GM12892 (cell line): ENCODE data around the gene CRMP1.

Experiments
- DNase-seq: peaks from one replicate; pipeline ENCODE4 v3.0.0; 2011; ENCODE audit not compliant: insufficient read length
- FAIRE-seq: peaks from 2 replicates; lab custom pipeline; 2011; peaks lifted over from hg19 to GRCh38; lab: Jason Lieb, UNC
- POLR2A ChIP-seq: IDR thresholded peaks from 2 replicates; pipeline ENCODE4 v1.6.1; 2011; ENCODE audit warnings: low read depth, low read length, control low read depth
- POLR2AphosphoS5 ChIP-seq: IDR thresholded peaks from 2 replicates; pipeline ENCODE4 v1.6.1; 2011; ENCODE audit warnings: low read depth, low read length, control low read depth
- TAF1 ChIP-seq: IDR thresholded peaks from 2 replicates; pipeline ENCODE4 v1.6.1; 2011; ENCODE audit warnings: low read depth, mild to moderate bottlenecking, control low read depth, low read length, borderline replicate concordance

CRMP1 gene

DNA sequence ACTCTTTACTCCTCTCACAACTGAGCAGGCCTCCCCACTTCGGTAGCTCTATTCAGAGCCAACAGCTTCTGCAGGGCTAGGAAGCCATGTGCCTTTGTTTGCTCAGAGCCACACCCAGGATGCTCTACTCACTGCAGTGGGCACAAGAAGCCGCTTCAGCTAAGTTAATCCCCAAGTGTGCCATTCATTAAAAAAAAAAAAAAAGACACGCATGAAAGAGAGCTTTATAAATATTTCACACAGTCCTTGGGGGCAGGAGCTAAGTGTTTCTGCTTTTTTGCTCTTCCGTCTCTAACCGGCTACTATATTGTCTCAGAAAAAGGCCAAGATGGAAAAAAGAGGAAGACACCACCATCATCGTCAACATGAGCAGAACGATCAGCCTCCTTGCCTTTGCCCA, 8.1 kb downstream of the CRMP1 start:
- DNase-seq (no peak), FAIRE-seq (no peak)
- TF ChIP-seq POLR2AphosphoS5, result no peak
- TF ChIP-seq POLR2A, result no peak
- no peak for TF ChIP-seq TAF1

DNA sequence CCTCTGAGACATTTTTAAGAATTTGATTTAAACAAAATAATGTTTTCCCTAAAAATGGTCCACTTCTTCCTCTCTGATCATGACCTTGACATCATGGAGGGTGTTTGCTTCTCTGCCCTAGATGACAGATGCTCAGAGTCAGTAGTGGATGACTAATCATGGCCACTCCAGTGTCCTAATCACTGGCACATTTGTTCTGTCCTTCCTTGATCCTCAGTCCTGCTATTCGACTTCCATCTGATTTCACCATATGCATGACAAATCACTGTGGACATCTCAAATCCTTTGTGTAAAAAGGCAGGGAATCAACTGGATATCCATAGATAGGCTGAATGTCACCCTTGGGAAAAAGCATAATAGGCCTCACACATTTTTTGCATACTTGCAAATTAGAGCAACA, 9.0 kb downstream of the CRMP1 start:
- DNase-seq (no peak), FAIRE-seq (no peak)
- TF ChIP-seq POLR2A (no peak), POLR2AphosphoS5 (no peak), TAF1 (no peak)

DNA sequence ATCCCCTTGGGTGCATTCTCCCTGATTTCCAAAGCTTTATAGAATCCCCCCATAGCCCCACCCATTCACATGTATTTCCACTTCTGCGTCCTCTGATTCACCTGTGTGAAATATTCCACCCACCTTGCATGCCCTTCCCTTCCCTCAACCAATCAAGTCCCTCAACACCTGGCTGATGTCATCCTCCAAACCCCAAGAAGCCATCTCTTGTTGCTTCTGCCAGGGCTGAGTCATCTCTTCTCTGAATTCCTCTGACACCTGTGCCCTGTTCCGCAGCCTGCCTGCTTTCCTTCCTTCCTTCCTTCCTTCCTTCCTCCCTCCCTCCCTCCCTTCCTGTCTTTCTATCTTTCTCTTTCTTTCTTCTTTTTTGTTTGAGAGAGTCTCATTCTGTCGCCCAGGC, 9.9 kb downstream of the CRMP1 start:
- TF ChIP-seq POLR2AphosphoS5, result no peak
- no peak for TF ChIP-seq POLR2A
- TF ChIP-seq TAF1, result no peak
- no peak for DNase-seq
- FAIRE-seq, result no peak

- FAIRE-seq (no peak), DNase-seq (no peak)
- TF ChIP-seq POLR2AphosphoS5, result no peak
- TF ChIP-seq POLR2A, result no peak
- no peak for TF ChIP-seq TAF1
These were observed 11.5 kb downstream of the CRMP1 start for GRCh38 chr4:5881340-5881739.

DNA sequence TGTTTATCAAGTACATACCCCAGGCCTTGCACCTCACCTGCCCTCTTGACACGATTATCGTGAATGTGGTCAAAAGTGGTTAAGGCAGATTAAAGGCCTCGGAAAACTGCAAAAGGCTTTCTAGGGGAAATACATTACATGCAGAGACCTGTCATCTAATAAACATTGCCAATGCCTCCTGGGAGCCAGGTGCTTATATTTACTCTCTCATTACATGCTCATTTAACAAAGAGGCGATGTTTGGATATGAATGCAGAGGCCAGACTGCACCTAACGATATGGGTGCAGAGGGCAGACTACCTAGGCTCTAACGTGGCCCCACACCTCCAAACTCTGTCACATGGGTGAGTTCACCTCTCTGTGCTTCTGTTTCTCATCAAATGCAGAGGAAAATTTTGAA, 14.5 kb downstream of the CRMP1 start:
- no peak for DNase-seq
- FAIRE-seq, result no peak
- TF ChIP-seq POLR2AphosphoS5, result no peak
- no peak for TF ChIP-seq POLR2A
- no peak for TF ChIP-seq TAF1

DNA sequence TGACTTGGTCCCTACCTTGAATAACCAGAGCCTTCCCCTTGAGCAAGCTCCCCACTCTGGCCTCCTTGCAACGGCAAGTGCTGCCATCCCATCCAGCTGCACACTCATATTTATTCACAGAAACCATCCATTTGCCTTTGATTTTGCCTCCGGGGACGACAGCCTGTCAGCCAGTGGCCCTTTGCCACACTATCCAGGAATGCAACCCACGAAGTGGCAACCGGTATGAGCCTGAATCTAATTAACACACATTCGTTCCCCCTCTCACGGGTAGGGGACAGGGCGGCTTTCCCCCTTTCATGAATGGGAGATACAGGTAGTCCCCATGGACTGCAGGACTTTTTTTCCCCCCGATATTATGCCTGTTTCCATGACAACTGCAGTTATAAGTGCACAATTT, 15.5 kb downstream of the CRMP1 start:
- FAIRE-seq (no peak), DNase-seq (no peak)
- no peak for TF ChIP-seq POLR2AphosphoS5
- no peak for TF ChIP-seq TAF1
- no peak for TF ChIP-seq POLR2A

GRCh38 chr4:5874811-5875449, 18.0 kb downstream of the CRMP1 start:
- DNase-seq (no peak), FAIRE-seq (no peak)
- no peak for TF ChIP-seq POLR2AphosphoS5

- no peak for DNase-seq
- no peak for FAIRE-seq
- TF ChIP-seq POLR2A (no peak), TAF1 (no peak), POLR2AphosphoS5 (no peak)
These were observed 22.2 kb downstream of the CRMP1 start for GRCh38 chr4:5870701-5871100.

- FAIRE-seq (no peak), DNase-seq (no peak)
- TF ChIP-seq TAF1, result no peak
- TF ChIP-seq POLR2AphosphoS5, result no peak
- no peak for TF ChIP-seq POLR2A
These were observed 22.8 kb downstream of the CRMP1 start for GRCh38 chr4:5869966-5870619.

- DNase-seq, result no peak
- TF ChIP-seq TAF1 (no peak), POLR2AphosphoS5 (no peak), POLR2A (no peak)
- FAIRE-seq, result no peak
These were observed 25.0 kb downstream of the CRMP1 start for GRCh38 chr4:5867866-5868265.

DNA sequence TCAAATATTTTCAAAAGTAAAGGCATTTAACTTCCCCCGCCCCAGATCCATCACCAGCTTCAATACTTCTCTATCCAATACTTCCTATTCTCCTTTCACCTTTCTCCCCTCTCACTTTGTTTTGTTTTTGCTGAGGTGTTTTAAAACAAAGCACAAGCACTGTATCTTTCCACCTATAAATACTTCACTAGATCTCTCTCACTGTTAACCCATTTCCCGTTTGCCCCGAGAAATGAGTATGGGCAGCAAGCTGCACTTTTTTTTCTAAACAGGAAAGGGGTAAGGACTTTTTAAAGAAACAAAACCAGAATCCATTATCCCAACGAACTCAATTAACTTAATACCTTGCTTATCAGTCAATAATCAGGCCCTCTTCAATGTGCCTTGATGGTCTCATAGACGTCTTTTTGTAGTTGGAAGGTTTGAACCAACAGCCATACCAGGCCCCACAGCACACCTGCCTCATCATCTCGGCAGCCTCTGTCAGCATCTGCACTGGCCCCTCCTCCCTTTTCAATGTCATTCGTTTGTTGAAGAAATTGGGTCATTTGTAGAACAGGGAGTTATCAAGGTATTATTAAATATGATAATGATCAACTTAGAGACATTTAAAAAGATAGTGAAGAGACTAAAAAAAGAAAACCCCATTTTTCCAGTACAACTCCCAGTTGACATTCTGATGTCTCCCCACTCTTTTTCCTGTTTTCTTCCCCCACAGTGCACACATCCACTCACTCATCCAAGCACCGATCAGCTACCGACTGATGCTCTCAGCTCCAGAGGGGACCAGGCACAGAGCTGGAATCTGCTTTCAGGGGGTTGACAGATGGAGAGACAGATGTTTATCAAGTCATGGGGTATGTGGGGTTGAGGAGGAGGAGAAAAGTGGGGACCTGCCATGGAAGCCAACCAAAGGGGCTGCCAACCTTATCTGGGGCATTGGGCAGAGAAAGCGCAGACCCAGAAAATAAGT, 25.8 kb downstream of the CRMP1 start:
- no peak for FAIRE-seq
- no peak for DNase-seq
- TF ChIP-seq TAF1 (no peak), POLR2A (no peak), POLR2AphosphoS5 (no peak)
